ENCODE measurements around the gene ABCA5.

ABCA5 gene

DNA sequence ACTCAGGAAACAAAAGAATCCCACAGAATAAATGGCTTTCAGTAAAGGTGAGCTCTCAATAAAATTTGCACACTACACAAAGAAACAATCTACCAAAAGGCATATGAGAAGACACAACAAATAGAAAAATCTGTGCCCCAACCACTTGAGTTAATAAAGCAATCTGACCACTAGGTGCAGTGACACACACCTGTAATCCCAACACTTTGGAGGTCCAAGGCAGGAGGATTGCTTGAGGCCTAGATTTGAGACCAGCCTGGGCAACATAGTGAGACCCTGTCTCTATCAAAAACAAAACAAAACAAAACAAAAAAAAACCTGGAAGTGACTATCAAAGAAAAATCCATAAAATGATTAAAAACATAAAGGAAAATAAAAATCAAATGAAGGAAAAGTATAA lies 9.6 kb upstream of the ABCA5 start:
- no peak for TF ChIP-seq CTCF (conservative IDR thresholded peaks at IDR 0.05; ENCODE audit: low read depth, low read length)
- no peaks in the 10 kb centered on the region for H3K36me3 ChIP-seq (ENCODE audit: insufficient read depth)
- no peak overlapping the region for H3K4me2 ChIP-seq
- H3K27me3 ChIP-seq (ENCODE audit: insufficient read depth, low read depth), result no peaks in the 10 kb centered on the region
- H3K79me2 ChIP-seq (ENCODE audit: insufficient read depth, low read depth), result no peaks in the 10 kb centered on the region
- H3K9ac ChIP-seq, result no peak overlapping the region
- no peak overlapping the region for H3K4me3 ChIP-seq (IDR thresholded peaks at IDR 0.05; ENCODE audit: insufficient read depth, low read depth, low read length)
- H2AFZ ChIP-seq (ENCODE audit: low read depth), result no peak overlapping the region
- no peak overlapping the region for H3K27ac ChIP-seq
- no peaks in the 10 kb centered on the region for H4K20me1 ChIP-seq (ENCODE audit: insufficient read depth)
- no peaks in the 10 kb centered on the region for H3K4me1 ChIP-seq (ENCODE audit: low read depth, poor library complexity, severe bottlenecking)

DNA sequence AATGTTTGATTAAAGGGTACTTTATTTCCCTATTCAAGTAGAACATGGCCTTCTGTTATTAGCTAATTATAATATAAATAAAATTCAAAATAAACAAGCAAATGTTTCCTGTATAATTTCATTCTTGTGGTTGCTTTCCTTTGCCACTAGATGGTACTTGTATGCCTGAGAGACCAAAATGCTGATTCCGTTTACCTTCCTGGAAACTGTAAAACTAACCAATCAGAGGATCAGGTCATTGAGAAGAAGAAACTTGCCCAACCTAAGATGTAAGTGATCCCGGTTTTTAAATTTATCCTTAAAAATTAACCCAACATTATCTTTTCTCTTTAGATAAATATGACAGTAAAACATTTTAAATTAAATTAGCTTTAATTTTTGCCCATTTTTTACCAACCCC lies 8.1 kb upstream of the ABCA5 start:
- no peaks in the 10 kb centered on the region for H3K36me3 ChIP-seq (ENCODE audit: insufficient read depth)
- no peaks in the 10 kb centered on the region for H3K4me1 ChIP-seq (ENCODE audit: low read depth, poor library complexity, severe bottlenecking)
- H4K20me1 ChIP-seq (ENCODE audit: insufficient read depth), result no peaks in the 10 kb centered on the region
- H3K4me3 ChIP-seq (IDR thresholded peaks at IDR 0.05; ENCODE audit: insufficient read depth, low read depth, low read length), result no peak overlapping the region
- H3K79me2 ChIP-seq (ENCODE audit: insufficient read depth, low read depth), result no peaks in the 10 kb centered on the region
- no peak overlapping the region for H3K4me2 ChIP-seq
- H3K27me3 ChIP-seq (ENCODE audit: insufficient read depth, low read depth), result no peaks in the 10 kb centered on the region
- H2AFZ ChIP-seq (ENCODE audit: low read depth), result no peak overlapping the region
- H3K27ac ChIP-seq, result no peak overlapping the region
- TF ChIP-seq CTCF (conservative IDR thresholded peaks at IDR 0.05; ENCODE audit: low read depth, low read length), result peak; percentile 27; the same call in 1 of the 2 replicates
- H3K9ac ChIP-seq, result no peak overlapping the region

GRCh38 chr17:69333561-69333960 lies 6.6 kb upstream of the ABCA5 start:
- Histone ChIP-seq H2AFZ (ENCODE audit: low read depth) (no peak overlapping the region), H3K36me3 (ENCODE audit: insufficient read depth) (no peaks in the 10 kb centered on the region), H4K20me1 (ENCODE audit: insufficient read depth) (no peaks in the 10 kb centered on the region), H3K4me2 (no peak overlapping the region), H3K4me1 (ENCODE audit: low read depth, poor library complexity, severe bottlenecking) (no peaks in the 10 kb centered on the region), H3K9ac (no peak overlapping the region), H3K27me3 (ENCODE audit: insufficient read depth, low read depth) (no peaks in the 10 kb centered on the region), H3K79me2 (ENCODE audit: insufficient read depth, low read depth) (no peaks in the 10 kb centered on the region), H3K4me3 (IDR thresholded peaks at IDR 0.05; ENCODE audit: insufficient read depth, low read depth, low read length) (no peak overlapping the region), H3K27ac (no peak overlapping the region)
- no peak for TF ChIP-seq CTCF (conservative IDR thresholded peaks at IDR 0.05; ENCODE audit: low read depth, low read length)

- H3K9ac ChIP-seq, result no peak overlapping the region
- H4K20me1 ChIP-seq (ENCODE audit: insufficient read depth), result no peaks in the 10 kb centered on the region
- H3K4me2 ChIP-seq, result no peak overlapping the region
- H2AFZ ChIP-seq (ENCODE audit: low read depth), result no peak overlapping the region
- H3K36me3 ChIP-seq (ENCODE audit: insufficient read depth), result no peaks in the 10 kb centered on the region
- no peak overlapping the region for H3K27ac ChIP-seq
- no peak for TF ChIP-seq CTCF (conservative IDR thresholded peaks at IDR 0.05; ENCODE audit: low read depth, low read length)
- no peaks in the 10 kb centered on the region; the same call in 1 of the 2 replicates for H3K27me3 ChIP-seq (ENCODE audit: insufficient read depth, low read depth)
- no peaks in the 10 kb centered on the region for H3K79me2 ChIP-seq (ENCODE audit: insufficient read depth, low read depth)
- H3K4me3 ChIP-seq (IDR thresholded peaks at IDR 0.05; ENCODE audit: insufficient read depth, low read depth, low read length), result no peak overlapping the region
- peaks cover 5% of the 10 kb centered on the region for H3K4me1 ChIP-seq (ENCODE audit: low read depth, poor library complexity, severe bottlenecking)
Measured at GRCh38 chr17:69331756-69332155, 4.8 kb upstream of the ABCA5 start.

Data from KMS-11 (cell line).